PC-9 (cell line): ENCODE measurements around the gene TMA7.

ENCODE experiments used
- EZH2 ChIP-seq: fragments of 200-600 bp; sonication (generic); IDR thresholded peaks from 2 replicates; pipeline ENCODE4 v1.8.0; 2017; ENCODE audit warnings: antibody characterized with exemption, low read depth
- TF ChIP-seq, protein P1 (sequence below): fragments of 200-600 bp; sonication (generic); conservative IDR thresholded peaks from 2 replicates; pipeline ENCODE4 v1.6.1; 2017; ENCODE audit warnings: mixed run types, antibody characterized with exemption, mild to moderate bottlenecking, moderate library complexity

DNA sequence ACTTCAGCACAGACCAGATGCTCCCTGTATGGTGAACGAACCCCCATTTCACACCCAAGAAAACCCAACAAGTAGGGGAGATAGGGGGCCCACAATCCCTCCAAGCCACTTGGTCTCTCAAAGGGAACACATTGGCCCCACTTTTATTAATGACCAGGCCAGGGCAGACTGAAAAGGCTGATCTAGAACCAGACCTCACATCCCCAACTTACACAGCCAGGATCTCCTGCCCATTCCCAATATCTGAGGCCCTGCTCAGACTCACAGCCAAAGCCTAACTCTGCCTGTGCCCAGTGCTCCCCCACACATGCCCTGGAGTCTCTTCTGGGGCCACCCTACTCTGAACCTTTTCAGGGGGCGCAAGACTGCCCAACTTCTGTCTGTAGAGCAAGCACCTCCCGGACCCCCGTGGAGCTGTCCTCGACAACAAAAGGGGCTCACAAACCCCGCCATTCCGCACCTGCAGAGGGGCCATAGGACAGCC is 11.9 kb upstream of the TMA7 start:
- no peak for TF ChIP-seq EZH2
- TF ChIP-seq, protein P1, sequence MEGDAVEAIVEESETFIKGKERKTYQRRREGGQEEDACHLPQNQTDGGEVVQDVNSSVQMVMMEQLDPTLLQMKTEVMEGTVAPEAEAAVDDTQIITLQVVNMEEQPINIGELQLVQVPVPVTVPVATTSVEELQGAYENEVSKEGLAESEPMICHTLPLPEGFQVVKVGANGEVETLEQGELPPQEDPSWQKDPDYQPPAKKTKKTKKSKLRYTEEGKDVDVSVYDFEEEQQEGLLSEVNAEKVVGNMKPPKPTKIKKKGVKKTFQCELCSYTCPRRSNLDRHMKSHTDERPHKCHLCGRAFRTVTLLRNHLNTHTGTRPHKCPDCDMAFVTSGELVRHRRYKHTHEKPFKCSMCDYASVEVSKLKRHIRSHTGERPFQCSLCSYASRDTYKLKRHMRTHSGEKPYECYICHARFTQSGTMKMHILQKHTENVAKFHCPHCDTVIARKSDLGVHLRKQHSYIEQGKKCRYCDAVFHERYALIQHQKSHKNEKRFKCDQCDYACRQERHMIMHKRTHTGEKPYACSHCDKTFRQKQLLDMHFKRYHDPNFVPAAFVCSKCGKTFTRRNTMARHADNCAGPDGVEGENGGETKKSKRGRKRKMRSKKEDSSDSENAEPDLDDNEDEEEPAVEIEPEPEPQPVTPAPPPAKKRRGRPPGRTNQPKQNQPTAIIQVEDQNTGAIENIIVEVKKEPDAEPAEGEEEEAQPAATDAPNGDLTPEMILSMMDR = no peak
